HG02798 (cell line): ENCODE results near the gene SLC18B1.
A peak's percentile ranks its signal among the peaks of the same experiment; 100 is the strongest.
"Not testable (repeated sequence)": the region's sequence is repeated elsewhere in the genome, so short reads cannot be mapped to it uniquely, and the experiment has no call there.

Experiments
- ATAC-seq: cut with Tn5 transposase; IDR thresholded peaks from one replicate; pipeline ENCODE4 v1.9.1; 2021; ENCODE audit warnings: mild to moderate bottlenecking; ENCODE audit not compliant: unreplicated experiment, poor library complexity

The SLC18B1 gene

GRCh38 chr6:132804251-132804650 is 5.8 kb upstream of the SLC18B1 start:
- no peak for ATAC-seq

GRCh38 chr6:132800656-132801055 is 2.2 kb upstream of the SLC18B1 start:
- no peak for ATAC-seq

DNA sequence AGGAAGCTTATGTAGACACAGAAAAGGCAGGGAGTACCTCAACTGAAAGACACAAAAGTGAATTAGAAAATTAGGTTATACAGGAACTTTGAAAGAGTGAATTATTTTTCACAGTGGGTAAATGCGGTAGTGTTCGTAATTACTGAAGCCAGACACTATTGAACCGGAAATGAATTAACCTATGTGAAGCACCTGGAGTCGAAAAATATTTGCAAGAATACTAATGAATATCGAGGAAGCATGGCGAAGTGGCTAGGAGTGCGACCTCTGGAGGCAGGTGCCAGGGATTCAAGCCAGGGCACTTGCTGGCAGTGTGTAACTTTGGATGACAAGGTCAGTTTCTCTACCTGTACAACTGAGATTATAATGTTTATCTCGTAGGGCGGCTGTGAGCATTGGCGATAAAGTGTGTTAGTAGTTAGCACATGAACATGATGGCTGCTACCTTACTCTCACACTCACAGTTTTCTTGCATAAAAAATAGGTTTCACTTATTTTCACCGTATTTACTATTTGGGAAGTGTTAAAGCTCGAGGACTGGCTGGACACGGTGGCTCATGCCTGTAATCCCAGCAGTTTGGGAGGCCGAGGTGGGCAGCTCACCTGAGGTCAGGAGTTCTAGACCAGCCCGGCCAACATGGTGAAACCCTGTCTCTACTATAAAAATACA is 567 bp upstream of the SLC18B1 start:
- ATAC-seq = peak; percentile 88

- ATAC-seq = no peak
Observed at GRCh38 chr6:132795461-132795860, 3.0 kb downstream of the SLC18B1 start.

- no peak for ATAC-seq
Observed at GRCh38 chr6:132792510-132792909, 5.9 kb downstream of the SLC18B1 start.

DNA sequence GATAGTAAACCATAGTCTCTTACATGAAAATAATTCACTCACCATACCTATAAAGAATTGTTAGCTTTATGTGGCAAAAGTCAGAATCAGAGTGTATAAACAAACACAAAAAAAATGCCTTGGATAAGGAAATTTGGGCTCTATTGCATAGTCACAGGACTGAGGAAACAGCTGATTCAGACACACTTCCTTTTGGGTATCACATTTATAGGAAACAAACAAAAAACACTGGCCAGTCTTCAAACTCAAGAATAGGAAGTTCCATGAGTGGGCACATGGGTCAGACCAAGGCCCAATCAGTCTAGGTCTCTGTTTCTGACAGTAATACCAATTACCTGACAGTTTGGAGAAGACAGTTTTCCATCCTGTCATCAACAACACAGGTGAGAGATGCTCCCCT is 8.0 kb downstream of the SLC18B1 start:
- ATAC-seq = no peak

DNA sequence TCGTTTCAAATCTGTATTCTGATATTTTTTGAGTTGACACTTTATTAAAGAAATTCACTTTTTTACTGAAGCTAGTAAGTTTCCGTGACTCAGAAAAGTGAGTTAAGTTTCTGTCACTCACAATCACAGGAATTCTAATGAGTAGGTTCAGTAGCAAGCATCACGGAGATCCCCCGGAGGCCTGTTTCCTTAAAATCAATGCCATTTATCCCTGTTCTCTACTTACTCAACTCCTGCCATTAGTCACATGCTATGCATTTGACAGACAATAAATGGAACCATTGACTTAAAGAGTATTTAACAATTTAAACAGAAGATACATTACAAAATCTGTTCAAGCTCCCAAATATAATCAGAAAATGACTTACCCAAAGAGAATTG is 9.1 kb downstream of the SLC18B1 start:
- no peak for ATAC-seq

DNA sequence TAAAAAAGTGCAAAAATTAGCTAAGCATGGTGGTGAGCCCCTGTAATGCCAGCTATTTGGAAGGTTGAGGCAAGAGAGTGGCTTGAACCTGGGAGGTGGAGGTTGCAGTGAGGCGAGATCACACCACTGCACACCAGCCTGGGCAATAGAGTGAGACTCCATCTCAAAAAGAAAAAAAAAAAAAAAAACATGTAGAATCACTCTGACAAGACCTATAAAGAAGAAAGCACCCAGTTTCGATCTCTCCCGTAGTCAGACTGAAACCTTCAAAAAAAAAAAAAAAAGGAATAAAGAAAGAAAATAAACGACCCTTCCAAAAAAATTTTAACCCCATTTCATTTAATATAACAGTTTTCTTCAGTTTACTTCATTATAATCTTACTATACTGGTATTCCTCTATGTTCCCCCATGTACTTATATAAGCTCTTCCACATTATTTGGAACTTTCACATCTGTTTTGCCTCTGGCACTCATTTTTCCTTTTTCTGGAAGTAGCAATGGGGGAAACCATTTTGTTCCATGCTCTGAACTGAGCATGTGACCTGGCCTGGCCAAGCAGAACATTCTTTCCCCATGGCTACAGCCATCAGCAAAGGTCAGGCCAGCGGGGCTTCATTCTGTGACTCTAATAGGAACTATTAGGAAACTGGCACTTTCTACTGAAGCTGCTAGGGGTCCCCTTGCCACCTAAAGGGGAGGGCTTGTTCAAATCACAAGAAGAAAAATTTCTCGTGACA is 9.6 kb downstream of the SLC18B1 start:
- no peak for ATAC-seq

- no peak for ATAC-seq
Observed at GRCh38 chr6:132785936-132786335, 12.5 kb downstream of the SLC18B1 start.

DNA sequence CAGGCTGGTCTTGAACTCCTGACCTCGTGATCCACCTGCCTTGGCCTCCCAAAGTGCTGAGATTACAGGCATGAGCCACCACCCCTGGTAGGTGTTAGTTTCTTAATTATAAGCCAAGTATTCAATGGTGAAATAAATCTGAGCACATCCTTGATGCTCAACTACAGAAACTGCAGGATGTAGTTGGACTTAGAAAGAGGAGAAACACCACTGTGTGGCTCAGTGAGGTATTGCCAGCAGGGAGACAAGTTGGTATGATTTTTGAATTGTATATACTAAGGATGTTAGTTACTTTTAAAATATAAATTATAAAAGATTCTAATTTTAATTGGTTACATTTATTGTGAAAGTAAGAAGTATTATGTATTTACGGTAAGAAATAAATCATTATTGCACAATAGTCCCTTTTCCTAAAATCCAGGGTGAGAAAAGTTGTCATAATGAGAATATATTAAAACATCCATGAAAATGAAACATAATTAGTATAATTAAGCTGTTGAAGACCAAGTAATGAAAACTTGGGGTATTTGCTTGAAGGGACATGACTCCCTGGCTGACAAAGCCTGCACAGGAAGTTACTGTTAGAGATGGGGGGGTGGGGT is 17.6 kb downstream of the SLC18B1 start:
- ATAC-seq = peak; percentile 75

DNA sequence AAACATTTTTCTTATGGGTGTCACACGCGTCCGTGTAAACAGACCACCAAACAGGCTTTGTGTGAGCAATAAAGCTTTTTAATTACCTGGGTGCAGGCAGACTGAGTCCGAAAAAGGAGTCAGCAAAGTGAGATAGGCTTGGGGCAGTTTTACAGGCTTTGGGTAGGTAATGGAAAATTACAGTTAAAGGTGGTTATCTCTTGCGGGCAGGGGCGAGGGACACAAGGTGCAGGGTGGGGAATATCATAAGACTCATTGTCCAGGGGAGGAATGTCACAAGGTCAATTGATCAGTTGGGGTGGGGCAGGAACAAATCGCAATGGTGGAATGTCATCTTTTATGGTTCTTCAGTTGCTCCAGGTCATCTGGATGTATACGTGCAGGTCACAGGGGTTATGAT is 20.6 kb downstream of the SLC18B1 start:
- ATAC-seq = not testable (repeated sequence)

DNA sequence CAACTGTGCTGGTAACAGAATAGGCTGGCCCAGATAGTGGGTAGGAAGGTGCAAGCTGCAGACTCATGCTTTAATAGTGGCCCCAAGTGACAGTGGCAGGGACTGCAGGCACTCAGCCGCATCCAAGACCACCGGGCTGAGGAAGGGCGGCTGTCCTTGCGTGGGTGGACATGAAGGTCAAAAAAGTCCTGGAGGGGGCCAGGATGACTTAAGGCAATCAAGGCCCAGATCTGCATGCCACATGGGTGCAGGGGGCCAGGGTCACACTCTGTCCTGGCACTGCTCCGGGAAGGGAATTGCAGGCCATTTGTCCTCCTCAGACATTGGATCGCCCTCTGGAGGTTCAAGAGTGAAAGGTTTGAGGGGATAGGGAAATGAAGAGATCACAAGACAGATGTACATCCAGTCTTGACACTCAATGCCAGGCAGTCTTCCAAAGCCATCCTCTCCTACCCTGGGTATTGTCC is 30.4 kb downstream of the SLC18B1 start:
- peak; percentile 86 for ATAC-seq

GRCh38 chr6:132765560-132765959 is 32.9 kb downstream of the SLC18B1 start:
- no peak for ATAC-seq

DNA sequence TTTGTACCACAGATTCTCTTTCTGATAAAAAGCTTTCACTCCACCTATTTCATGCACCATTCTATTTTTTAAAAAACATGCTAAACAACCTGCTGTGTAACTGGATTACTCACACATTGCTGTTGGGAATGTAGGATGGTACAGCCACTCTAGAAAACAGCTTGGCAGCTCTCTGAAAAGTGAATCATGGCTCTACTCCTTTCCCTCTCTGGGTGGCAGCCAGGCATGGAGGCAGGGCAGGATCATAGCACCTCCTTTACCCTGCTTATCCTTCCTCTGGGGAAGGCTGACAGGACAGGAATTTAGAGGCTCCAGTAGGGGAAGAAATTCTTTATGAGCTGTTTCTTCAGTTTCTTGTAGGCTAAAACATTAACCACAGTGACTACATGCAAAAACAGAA is 34.1 kb downstream of the SLC18B1 start:
- no peak for ATAC-seq

DNA sequence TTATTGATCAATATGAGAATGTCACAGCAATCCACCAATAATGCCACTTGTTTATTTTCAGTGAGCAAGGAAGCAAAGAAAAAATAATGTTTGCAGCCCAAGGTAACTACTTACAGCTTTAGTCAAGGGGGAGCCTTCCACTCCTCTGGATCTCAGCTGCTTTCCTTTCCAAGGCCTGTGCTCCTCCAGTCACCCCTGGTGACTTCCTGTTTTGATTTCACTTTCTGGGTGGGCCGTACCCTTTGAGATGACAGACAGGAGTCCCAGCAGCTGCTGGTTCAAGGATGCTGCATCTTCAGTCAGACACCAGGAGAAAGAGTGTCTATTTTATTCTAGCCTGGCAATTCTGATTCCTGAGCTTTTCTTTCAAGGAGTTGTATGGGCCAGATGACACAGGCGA is 35.2 kb downstream of the SLC18B1 start:
- ATAC-seq = peak; percentile 92

- ATAC-seq = peak; percentile 38
Observed at GRCh38 chr6:132760256-132760655, 38.2 kb downstream of the SLC18B1 start.

DNA sequence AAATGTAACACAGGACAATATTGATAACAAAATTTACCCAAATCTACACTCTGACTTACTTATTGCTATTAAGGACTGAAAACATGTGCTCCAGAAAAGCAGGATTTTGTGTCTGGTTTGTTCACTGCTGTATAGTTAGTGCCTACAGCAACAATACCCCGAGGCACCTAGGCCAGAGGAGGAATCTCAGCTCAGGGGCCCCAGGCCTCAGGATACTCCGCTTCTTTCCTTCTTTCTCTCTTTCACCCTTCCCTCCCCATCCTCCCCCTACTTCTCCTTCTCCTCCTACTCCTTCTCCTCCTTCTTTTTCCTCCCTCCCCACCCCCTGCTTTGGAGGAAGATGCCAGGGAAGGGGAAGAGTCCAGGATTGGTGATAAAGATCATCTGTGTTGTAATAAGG is 39.7 kb downstream of the SLC18B1 start:
- no peak for ATAC-seq

DNA sequence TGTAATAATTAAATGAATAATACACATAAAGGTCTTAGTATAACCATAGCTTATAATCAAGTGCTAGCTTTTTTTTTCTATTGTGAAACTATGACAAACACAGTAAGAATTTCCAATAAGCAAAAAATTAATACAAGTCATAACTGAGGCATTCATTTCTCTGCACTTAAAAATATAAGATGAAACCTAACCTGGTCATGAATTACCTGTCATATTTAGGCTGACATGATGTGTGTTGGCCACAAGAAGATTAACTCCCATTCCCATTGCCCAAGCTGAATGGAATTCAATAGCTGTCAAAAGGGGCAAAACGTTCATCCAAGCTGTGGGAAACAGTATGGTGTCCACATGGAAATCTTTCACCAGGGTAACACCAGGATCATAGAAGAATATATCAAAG is 46.2 kb downstream of the SLC18B1 start:
- ATAC-seq = no peak

DNA sequence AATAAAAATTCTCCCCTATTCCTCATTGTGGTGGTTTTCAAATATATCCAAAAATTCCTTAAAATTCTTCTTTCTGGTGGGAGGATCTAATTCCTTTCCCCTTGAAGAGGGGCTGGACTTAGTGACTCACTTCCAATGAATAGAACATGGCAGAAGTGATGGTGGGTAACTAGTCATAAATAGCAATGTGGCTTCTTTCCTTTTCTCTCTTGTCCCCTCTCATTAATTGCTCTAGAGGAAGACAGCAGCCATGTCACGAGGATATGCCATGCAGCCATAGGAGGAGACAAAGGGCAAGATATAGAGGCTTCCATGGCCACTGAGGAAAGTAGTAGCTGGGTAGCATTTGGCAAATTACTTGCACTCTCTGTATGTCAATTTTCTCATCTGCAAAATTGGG is 46.6 kb downstream of the SLC18B1 start:
- no peak for ATAC-seq

DNA sequence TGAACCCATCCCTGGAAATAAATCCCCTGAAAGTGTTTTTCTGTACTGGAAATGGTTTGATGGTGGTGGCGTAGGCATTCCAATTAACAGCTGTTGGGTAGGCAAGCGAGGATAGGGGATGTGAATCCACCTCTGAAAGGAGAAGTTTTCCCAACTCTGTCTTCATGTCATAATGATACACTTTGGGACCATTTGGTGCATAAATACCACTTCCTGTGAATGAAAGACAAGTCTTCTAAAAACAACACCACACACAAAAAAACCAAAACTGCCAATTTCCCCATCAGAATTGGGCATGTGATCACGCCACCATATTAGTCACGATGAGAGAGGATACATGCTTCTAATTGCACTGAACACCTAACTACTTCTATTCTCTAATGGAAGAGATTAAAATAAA is 47.1 kb downstream of the SLC18B1 start:
- ATAC-seq = peak; percentile 27

GRCh38 chr6:132750455-132751248 is 47.8 kb downstream of the SLC18B1 start:
- ATAC-seq = peak; percentile 92
